HG03045 (cell line): ENCODE data around the gene UBC.
"Not testable (repeated sequence)": the region's sequence is repeated elsewhere in the genome, so short reads cannot be mapped to it uniquely, and the experiment has no call there.

Experiments
- ATAC-seq: cut with Tn5 transposase; IDR thresholded peaks from one replicate; pipeline ENCODE4 v1.9.1; 2021; ENCODE audit warnings: mild to moderate bottlenecking, moderate library complexity; ENCODE audit not compliant: unreplicated experiment

UBC gene

DNA sequence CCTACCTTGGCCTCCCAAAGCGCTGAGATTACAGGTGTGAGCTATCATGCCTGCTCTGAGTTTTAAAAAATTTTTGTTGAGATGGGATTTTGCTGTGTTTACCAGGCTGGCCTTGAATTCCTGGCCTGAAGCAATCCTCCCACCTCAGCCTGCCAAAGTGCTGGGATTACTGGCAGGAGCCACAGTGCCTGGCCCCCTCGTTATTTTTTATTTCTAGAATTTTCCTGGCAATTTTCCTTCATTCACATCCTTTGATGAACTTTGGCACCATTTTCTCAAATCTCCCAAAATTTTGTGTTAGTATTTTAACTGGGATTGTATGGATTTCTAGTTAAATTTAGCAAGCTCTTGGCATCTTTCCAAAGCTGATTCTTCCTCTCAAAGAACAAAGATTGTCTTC is 26.2 kb downstream of the UBC start:
- ATAC-seq: no peak

DNA sequence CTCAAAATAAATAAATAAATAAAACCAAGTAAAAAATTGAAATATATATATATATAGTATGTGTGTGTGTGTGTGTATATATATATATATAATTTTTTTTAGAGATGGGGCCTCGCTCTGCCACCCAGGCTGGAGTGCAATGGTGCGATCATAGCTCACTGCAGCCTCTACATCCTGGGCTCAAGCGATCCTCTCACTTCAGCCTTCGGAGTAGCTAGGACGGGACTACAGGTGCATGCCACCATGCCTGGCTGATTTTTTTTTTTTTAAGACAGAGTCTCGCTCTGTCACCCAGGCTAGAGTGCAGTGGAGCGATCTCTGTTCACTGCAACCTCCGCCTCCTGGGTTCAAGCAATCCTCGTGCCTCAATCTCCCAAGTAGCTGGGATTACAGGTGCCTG is 26.7 kb downstream of the UBC start:
- not testable (repeated sequence) for ATAC-seq

DNA sequence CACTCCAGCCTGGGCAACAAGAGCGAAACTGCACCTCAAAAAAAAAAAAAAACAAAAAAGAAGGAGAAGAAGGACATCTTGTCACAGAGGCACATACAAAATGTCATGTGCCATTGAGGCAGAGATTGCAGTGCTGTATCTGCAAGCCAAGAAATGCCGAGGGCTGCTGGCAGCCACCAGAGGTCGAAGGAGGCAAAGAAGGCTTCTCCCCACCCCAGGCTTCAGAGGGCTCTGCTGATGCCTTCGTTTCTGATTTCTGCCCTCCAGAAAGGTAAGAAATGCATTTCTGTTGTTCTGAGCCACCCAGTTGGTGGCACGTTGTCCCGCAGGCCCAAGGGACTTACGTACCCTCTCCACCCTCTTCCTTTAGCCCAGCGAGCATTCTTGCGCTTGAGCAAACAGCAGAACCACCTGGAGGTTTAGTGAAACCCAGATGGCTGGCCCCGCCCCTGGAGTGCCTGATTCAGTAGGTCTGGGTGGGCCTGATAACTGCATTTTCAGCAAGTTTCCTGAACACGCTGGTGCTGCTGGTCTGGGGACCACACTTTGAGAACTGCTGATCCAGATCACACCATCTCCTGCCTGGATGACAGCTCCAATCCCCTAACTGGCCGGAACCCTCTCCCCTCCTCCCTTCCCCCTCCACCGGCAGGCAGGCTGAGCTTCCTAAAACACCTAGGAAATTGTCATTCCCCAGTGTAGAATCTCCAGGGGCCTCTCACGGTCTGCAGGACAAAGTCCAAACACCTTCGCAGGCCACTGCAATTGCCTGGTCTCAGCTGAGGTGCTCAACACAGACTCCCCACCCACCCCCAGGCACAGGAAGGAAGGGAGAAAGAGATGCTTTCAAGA is 29.6 kb downstream of the UBC start:
- peak; percentile 81 for ATAC-seq

DNA sequence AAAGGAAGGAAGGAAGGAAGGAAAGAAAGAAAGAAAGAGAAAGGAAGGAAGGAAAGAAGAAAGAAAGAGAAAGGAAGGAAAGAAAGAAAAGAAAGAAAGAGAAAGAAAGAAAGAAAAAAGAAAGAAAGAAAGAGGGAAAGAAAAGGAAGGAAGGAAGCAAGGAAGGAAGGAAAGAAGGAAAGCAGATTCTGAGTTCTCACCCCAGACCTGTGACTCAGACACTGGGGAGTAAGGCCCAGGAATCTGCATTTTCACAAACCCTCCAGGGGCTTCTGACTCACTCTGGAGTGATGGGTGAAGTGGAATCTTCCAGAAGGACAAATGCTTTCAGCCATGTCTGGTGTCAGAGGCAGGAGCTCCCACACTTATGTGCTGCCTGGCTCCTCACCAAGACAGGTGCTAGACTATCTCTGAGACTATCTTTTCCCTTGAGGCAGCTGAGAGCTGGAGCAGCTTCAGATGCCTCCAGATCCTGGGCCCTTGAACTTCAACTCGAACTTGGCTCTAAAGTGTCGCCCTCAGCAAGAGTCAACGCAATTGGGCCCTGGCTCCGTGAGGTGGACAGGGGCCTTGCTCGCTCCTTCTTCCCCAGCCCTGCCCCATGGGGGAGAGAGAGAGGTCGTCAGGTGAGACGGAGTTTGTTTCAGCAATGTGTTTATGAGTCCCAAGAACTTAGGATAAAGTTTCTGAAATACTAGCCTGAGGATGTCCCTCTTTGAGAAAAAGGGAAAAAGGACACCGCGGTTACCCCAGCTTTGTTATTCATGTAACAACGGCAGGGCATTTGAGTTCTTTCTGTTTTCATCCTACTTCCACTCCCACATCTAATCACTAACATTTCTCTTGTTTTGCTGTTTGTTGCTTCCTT is 31.0 kb downstream of the UBC start:
- ATAC-seq: no peak

DNA sequence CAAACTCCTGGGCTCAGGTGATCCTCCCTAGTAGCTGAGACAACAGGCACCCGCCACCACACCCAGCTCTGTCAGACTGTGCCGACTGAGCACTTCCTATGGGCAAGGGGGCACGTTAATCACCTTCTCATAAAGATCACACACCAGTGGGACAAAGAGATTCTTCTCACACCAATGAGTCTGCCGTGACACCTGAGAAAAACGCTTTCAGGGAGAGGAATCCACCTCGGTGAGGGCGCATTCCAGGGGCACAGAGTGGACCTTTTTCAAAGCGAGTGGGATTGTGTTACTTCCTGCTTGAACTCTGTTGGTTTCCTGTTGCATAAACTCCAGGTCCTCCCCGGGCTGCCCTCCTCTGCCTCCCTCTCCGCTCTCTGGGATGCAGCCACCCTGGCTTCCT is 33.3 kb downstream of the UBC start:
- ATAC-seq: no peak

DNA sequence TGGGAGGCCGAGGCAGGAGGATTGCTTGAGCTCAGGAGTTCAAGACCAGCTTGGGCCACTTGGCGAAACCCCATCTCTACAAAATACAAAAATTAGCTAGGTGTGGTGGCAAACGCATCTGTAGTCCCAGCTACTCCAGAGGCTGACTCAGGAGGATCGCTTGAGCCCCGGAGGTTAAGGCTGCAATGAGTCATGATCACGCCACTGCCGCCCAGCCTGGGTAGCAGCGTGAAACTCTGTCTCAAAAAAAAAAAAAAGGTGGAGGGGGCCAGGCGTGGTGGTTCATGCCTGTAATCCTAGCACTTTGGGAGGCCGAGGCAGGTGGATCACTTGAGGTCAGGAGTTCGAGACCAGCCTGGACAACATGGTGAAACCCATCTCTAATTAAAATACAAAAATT is 34.1 kb downstream of the UBC start:
- not testable (repeated sequence) for ATAC-seq

DNA sequence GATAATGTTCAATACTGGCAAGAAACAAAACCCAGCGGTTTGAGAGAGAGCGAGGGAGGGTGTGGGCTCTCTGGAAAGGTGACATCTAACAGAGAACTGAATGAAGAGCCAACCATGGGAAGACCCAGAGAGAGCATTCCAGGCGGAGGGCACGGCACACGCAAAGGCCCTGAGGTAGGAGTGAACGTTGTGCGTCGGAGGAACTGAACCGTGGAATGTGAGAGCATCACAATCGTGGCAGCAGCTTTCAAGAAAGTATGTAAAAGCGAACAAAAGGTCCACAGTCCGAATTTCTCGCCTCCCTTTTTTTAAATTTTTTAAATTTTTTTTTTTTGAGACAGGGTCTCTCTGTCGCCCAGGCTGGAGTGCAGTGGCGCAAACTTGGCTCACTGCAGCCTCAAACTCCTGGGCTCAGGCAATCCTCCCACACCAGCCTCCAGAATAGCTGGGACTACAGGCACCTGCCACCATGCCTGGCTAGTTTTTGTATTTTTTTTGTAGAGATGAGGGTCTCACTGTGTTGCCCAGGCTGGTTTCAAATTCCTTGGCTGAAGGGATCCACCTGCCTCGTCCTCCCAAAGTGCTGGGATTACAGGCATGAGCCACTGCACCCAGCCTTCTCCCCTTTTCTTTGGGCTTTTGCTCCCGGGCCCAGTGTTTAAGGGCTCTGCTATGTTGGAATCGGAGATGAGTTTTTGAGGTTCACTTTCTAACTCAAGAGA is 35.5 kb downstream of the UBC start:
- ATAC-seq: no peak

DNA sequence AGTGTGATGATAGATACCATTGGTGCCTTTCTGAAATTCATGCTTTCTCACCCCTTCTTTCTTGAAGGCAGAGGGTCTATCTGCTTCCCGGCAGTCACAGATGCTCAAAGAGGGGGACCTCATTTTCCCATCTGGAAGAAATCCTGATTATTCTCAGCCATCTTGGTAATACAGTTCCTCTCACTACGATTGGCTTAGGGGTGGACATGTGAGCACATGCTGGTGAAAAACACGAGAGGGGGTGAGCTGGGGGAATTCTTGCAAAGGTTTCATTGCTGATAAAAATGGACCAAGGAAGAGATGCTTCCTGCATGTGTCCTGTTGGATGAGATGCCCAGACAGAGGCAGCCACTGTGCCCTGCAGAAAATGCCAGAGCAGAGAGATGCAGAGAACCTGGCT is 37.0 kb downstream of the UBC start:
- ATAC-seq: no peak

DNA sequence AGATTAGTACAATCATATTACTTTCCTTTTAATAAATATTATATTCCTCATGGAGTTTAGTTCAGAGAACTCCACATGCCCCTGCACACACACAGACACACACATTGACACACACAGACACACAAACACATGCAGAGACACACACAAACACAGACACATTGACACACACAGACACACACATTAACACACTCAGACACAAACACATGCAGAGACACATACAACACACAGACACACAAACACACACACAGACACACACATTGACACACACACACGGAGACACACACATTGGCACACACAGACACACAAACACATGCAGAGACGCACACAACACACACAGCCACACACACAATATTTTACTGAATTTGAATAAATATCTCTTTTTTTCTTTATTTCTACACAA is 38.3 kb downstream of the UBC start:
- no peak for ATAC-seq

DNA sequence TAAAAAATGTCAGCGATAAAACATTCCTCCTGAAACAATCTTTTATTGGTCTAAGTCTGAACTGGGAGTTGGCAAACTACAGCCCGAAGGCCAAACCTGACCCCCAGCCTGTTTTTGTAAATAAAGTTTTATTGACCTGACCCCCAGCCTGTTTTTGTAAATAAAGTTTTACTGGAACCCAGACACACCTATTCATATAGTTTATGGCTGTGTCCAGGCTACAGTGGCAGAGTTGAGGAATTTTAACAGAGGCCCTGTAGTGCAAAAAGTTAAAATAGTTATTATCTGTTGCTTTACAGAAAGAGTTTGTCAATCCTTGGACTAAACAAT is 38.7 kb downstream of the UBC start:
- ATAC-seq: no peak

DNA sequence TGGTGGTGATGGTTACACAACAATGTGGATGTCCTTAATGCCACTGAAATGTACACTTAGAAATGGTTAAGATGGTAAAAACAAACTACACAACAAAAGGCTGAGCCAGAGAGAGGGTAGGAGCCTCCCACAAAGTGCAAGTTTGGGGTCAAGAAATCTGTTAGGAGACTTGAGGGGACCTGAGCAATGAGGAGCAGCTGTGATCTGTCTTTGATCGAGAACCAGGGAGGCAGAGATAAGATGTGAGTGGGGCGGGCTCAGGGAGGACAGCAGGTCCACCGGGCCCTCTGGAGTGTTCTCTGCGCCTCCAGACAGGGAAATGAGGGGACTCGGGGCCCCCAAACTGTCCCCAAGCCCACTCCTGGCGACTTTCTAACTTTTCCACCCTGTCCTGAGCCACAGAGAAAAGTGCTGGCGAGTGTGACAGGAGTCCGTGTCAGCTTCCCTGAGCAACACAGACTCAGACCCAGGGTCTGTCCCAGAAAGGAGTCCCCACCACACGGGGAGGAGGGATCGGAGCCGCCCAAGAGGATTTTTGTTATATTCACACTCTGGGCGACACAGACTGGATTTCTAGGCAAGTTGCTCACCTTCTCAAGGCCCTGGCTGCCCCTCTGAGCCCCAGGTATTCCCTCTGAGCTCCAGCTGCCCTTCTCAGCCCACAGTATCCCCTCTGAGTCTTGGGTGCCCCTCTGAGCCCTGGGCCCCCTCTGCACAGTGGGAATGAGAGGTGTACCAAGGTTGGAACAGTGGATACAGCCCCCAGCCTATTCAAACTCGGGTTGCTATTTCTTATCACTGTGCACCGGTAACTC is 39.3 kb downstream of the UBC start:
- ATAC-seq: no peak

DNA sequence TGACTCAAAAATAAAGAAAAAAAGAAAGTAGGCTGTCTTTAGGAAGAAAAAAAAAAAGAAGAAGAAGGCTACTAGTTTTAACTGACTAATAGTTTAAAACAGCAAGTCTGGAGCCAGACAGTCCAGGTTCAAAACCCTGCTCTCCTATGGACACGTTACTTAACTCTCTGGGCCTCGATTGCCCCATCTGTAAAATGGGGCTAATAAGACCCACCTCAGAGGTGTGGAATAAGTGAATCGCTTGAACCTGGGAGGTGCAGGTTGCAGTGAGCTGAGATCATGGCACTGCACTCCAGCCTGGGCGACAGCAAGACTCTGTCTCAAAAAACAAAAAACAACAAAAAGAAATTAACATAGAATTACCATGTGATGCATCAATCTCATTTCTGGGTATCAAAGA is 40.3 kb downstream of the UBC start:
- no peak for ATAC-seq

DNA sequence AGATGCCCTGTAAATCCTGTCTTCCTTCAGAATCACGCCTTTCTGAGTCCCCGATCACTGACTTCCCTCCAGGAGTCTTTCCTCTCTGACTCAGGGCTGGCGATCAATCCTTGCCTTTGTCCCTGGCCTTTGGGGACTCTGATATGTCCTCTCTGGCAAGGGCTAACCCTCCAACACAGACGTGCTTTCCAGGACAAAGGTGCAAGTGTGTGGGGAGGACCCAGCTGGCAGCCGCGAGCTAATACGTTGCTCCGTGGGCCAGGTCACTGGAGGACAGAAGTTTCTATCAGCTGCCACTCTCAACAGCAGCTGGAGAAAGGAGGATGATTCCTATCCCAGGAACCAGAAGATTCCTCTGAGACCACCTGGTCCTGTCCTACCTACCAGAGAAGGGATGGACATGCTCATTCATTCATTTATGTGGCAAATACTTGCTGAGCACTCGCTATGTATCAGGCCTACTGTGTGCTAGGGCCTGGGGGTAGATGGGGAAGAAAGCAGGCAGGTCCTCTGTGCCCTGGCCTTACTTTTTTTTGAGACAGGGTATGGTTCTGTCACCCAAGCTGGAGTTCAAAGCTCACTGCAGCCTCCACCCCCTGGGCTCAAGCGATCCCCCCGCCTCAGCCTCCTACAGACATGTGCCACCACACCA is 42.3 kb downstream of the UBC start:
- no peak for ATAC-seq

DNA sequence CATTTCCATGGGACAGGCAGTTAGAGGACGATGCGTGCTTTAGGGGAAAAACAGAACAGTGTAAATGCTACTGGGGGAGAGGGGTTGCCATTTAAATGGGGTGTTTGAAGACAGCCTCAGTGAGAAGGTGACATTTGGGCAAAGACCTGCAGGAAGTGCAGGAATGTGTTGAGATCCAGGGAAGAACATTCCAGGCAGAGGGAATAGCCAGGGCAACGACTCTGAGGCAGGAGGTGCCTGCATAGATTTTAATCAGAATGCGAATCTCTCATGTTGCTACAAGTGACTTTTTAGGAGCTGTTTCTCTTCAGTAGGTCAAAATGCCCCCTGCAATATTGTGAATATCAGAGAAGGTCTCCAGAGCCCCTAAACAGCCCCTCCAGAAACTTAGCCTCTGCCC is 43.2 kb downstream of the UBC start:
- ATAC-seq: no peak

DNA sequence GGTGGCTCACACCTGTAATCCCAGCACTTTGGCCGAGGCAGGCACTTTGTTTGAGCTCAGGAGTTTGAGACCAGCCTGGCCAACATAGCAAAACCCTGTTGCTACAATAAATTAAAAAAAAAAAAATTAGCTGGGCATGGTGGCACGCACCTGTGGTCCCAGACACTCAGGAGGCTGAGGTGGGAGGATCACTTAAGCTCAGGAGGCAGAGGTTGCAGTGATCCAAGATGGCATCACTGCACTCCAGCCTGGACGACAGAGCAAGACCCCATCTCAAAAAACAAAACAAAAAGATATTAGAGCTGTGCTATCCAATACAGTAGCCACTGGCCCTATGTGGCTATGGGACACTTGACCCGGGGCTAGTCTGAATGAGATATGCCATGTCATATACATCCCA is 43.9 kb downstream of the UBC start:
- ATAC-seq: no peak

DNA sequence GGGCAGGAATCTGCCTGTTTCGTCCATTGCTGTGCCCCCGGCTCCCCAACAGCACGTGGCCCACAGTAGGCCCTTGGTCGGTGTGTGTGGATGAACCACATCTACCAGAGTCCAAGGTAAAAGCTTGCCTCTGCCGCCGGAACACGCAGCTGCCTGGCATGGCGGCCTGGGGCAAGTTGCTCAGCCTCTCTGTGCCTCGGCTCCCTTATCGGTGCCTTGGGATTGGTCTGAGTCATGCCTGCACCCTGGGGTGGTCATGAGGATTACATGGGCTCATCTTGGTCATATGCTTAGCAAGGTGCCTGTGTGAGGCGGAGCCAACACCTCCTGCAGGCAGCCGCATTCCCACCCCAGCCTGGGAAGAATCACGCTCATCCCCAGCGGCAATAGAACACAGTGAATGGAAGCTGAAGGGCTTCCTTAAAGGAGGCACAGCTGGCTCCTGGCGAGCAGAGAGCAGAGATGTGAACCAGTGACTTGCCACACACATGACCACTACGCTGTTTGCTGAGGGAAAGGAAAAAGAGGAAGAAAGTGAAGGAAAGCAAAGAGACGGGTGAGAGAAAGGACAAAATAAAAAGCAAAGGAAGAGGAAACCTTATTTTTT is 45.3 kb downstream of the UBC start:
- no peak for ATAC-seq

DNA sequence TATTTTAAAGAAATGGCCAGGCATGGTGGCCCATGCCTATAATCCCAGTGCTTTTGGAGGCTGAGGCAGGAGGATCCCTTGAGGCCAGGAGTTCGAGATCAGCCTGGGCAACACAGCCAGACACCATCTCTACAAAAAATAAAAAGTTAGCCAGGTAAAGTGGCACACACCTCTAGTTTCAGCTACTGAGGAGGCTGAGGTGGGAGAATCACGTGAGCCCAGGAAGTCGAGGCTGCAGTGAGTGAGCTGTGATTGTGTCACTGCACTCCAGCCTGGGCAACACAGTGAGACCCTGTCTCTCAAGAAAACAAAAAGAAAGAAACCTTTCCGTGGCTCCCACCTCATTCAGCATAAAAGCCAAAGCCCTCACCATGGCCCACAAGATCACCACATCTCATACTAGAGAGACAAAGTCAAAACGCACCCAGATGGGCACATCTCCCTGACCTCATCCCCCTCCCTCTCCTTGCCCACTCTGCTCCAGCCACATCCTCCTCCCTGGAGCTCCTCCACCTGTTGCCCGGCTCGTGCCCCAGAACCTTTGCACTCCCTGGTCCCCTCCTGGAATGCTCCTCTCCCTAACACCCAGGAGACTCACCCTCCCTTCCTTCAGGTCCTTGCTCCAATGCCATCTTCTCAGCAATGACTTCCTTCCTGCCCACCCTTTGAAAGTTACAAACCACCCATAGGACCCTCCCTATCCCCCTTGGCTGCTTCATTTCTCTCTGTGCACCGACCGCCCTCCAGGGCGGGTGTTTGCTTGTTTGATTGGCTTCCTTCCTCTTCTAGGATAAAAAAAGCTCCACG is 46.0 kb downstream of the UBC start:
- no peak for ATAC-seq

DNA sequence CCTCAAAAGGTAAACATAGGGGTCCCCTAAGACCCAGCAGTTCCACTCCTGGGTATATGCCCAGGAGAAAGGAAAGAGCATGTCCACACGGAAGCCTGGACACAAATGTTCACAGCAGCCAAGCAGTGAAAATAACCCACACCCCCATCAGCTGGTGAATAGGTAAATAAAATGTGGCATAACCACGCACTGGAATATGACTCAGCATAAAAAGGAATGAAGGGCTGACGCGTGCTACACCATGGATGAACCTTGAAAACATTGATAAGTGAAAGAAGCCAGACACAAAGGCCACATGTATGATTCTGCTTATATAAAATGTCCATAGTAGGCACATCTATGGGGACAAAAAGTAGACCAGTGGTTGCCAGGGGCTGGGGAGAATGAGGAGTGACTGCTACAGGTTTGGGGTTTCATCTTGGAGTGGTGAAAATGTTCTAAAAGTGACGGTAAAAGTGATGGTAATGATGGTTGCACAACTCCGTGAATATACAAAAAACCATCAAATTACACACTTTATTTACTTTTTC is 47.0 kb downstream of the UBC start:
- no peak for ATAC-seq

DNA sequence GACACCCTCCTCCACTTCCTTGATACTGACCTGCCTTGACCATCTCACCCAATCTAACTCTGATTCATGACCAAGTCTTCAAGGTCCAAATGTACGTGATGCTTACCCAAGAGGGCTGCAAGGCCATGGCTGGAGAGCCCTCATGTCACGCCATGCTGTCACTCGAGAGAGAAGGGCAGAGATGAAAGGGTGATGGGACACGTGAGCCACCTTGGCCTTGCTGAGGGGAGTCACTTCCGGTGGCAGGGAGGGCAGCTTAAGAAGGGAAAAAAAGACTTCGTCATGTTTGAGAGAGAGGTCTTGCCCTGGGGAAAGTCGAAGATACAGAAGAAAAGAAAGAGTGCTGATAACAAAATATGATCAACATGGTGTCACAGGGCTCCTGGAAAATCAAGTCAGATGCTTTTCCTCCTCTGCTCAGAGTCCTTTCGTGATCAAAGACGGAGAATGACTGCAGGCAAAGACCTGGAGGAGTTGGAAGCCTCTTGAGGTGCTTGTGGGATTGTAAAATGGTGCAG is 47.5 kb downstream of the UBC start:
- no peak for ATAC-seq
